Inferior parietal cortex (tissue), 1 donor: ENCODE data around the gene RIIAD1.
"Not testable (repeated sequence)": the region's sequence is repeated elsewhere in the genome, so short reads cannot be mapped to it uniquely, and the experiment has no call there.

ENCODE experiments used
- DNase-seq: peaks from one replicate; pipeline ENCODE4 v3.0.0-alpha.2; 2016; ENCODE audit errors: extremely low spot score

RIIAD1 gene

GRCh38 chr1:151720974-151721787 is at the start of gene RIIAD1:
RIIAD1 (plus strand) TSS chr1:151721522; CDS start chr1:151721537, 15 bp downstream.
- DNase-seq: no peak

- no peak for DNase-seq
Observed at GRCh38 chr1:151673407-151673806, 47.9 kb upstream of the RIIAD1 start.

- DNase-seq: no peak
Observed at GRCh38 chr1:151680391-151680790, 40.9 kb upstream of the RIIAD1 start.

- DNase-seq: no peak
Observed at GRCh38 chr1:151680826-151681225, 40.5 kb upstream of the RIIAD1 start.

- no peak for DNase-seq
Observed at GRCh38 chr1:151681923-151682322, 39.4 kb upstream of the RIIAD1 start.

GRCh38 chr1:151682901-151683300 is 38.4 kb upstream of the RIIAD1 start:
- DNase-seq: not testable (repeated sequence)

GRCh38 chr1:151684128-151684527 is 37.2 kb upstream of the RIIAD1 start:
- DNase-seq: no peak

GRCh38 chr1:151686561-151686960 is 34.8 kb upstream of the RIIAD1 start:
- no peak for DNase-seq

- DNase-seq: no peak
Observed at GRCh38 chr1:151689494-151689893, 31.8 kb upstream of the RIIAD1 start.

GRCh38 chr1:151692226-151692625 is 29.1 kb upstream of the RIIAD1 start:
- DNase-seq: no peak

- DNase-seq: peak; percentile 72
Observed at GRCh38 chr1:151693057-151693651, 28.2 kb upstream of the RIIAD1 start.

GRCh38 chr1:151701515-151701914 is 19.8 kb upstream of the RIIAD1 start:
- DNase-seq: no peak

- no peak for DNase-seq
Observed at GRCh38 chr1:151702936-151703335, 18.4 kb upstream of the RIIAD1 start.

- DNase-seq: no peak
Observed at GRCh38 chr1:151703813-151704212, 17.5 kb upstream of the RIIAD1 start.

GRCh38 chr1:151704246-151704645 is 17.1 kb upstream of the RIIAD1 start:
- DNase-seq: no peak

GRCh38 chr1:151705146-151705545 is 16.2 kb upstream of the RIIAD1 start:
- no peak for DNase-seq

- no peak for DNase-seq
Observed at GRCh38 chr1:151705753-151706463, 15.4 kb upstream of the RIIAD1 start.

- DNase-seq: no peak
Observed at GRCh38 chr1:151706464-151707415, 14.6 kb upstream of the RIIAD1 start.

- no peak for DNase-seq
Observed at GRCh38 chr1:151707541-151708065, 13.7 kb upstream of the RIIAD1 start.

- DNase-seq: no peak
Observed at GRCh38 chr1:151708891-151709290, 12.4 kb upstream of the RIIAD1 start.

- DNase-seq: peak; percentile 76
Observed at GRCh38 chr1:151710187-151710840, 11.0 kb upstream of the RIIAD1 start.
